ENCODE results near the gene BANK1.

The BANK1 gene

DNA sequence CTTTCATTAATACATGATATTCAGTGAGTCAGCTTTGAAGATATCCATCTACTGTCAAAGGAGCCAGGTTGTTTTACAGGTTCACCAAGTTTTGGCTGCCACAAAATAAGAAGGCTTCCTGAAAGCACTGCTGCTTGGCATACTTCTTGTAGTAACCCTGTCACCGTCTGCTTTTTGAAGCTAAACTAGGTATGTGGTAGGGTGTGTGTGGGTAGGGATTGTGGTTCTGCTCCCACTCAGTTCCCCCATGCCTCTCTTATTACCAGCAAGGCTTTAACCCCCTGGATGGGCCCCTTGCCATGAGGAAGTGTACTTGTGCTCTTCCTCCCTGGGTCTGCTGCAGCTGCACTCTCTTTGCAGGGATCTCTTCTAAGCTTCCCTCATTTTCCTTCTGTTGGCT, 191.2 kb downstream of the BANK1 start:
- Histone ChIP-seq H3K9ac (ENCODE audit: insufficient read length) (no peak overlapping the region), H3K27ac (no peak overlapping the region), H3K9me3 (ENCODE audit: low read depth, low read length) (no peaks in the 10 kb centered on the region), H3K36me3 (ENCODE audit: insufficient read depth, low read length) (no peaks in the 10 kb centered on the region), H3K4me3 (no peak overlapping the region)
- TF ChIP-seq FOXP2 (optimal IDR thresholded peaks at IDR 0.05; ENCODE audit: control extremely low read depth, extremely low read length, insufficient read depth) (no peak), POLR2AphosphoS5 (IDR thresholded peaks at IDR 0.05; ENCODE audit: borderline replicate concordance, low read depth, low read length) (no peak), EZH2 (IDR thresholded peaks at IDR 0.05) (no peak)
- no peak for DNase-seq (ENCODE audit: low read depth, low spot score)

- no peak overlapping the region for H3K4me3 ChIP-seq
- TF ChIP-seq FOXP2 (optimal IDR thresholded peaks at IDR 0.05; ENCODE audit: control extremely low read depth, extremely low read length, insufficient read depth): no peak
- no peak for TF ChIP-seq EZH2 (IDR thresholded peaks at IDR 0.05)
- no peak for TF ChIP-seq POLR2AphosphoS5 (IDR thresholded peaks at IDR 0.05; ENCODE audit: borderline replicate concordance, low read depth, low read length)
- H3K9me3 ChIP-seq (ENCODE audit: low read depth, low read length): no peaks in the 10 kb centered on the region
- no peak overlapping the region for H3K9ac ChIP-seq (ENCODE audit: insufficient read length)
- DNase-seq (ENCODE audit: low read depth, low spot score): no peak
- H3K27ac ChIP-seq: no peak overlapping the region
- H3K36me3 ChIP-seq (ENCODE audit: insufficient read depth, low read length): no peaks in the 10 kb centered on the region
Measured at GRCh38 chr4:101983835-101984234, 193.3 kb downstream of the BANK1 start.

- H3K36me3 ChIP-seq (ENCODE audit: insufficient read depth, low read length): no peaks in the 10 kb centered on the region
- no peaks in the 10 kb centered on the region for H3K9me3 ChIP-seq (ENCODE audit: low read depth, low read length)
- H3K9ac ChIP-seq (ENCODE audit: insufficient read length): no peak overlapping the region
- H3K27ac ChIP-seq: no peak overlapping the region
- no peak overlapping the region for H3K4me3 ChIP-seq
- DNase-seq (ENCODE audit: low read depth, low spot score): no peak
- TF ChIP-seq POLR2AphosphoS5 (IDR thresholded peaks at IDR 0.05; ENCODE audit: borderline replicate concordance, low read depth, low read length) (no peak), FOXP2 (optimal IDR thresholded peaks at IDR 0.05; ENCODE audit: control extremely low read depth, extremely low read length, insufficient read depth) (no peak), EZH2 (IDR thresholded peaks at IDR 0.05) (no peak)
Measured at GRCh38 chr4:101987623-101988243, 197.2 kb downstream of the BANK1 start.

DNA sequence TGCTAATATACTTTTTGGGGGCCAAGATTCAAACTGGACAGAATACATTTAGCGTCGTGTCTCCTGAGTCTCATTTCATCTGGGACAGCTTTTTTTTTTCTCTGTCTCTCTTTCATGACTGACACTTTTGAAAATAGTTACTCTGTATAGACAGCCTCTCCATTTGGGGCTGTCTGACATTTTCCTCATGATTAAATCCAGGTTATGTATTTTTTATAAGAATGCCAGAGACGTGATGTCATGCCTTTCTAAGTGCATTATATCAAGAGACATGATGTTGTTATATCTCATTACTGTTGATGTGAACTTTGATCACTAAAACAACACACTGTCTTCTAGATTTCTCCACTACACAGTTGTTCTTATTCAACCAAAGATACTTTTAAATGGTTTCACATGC, 199.0 kb downstream of the BANK1 start:
- TF ChIP-seq EZH2 (IDR thresholded peaks at IDR 0.05) (no peak), FOXP2 (optimal IDR thresholded peaks at IDR 0.05; ENCODE audit: control extremely low read depth, extremely low read length, insufficient read depth) (no peak), POLR2AphosphoS5 (IDR thresholded peaks at IDR 0.05; ENCODE audit: borderline replicate concordance, low read depth, low read length) (no peak)
- Histone ChIP-seq H3K9me3 (ENCODE audit: low read depth, low read length) (no peaks in the 10 kb centered on the region), H3K9ac (ENCODE audit: insufficient read length) (no peak overlapping the region), H3K4me3 (no peak overlapping the region), H3K36me3 (ENCODE audit: insufficient read depth, low read length) (no peaks in the 10 kb centered on the region), H3K27ac (no peak overlapping the region)
- DNase-seq (ENCODE audit: low read depth, low spot score): no peak

- peak overlapping the region; percentile 84; the same call in 1 of the 2 replicates for H3K27ac ChIP-seq
- TF ChIP-seq FOXP2 (optimal IDR thresholded peaks at IDR 0.05; ENCODE audit: control extremely low read depth, extremely low read length, insufficient read depth): no peak
- TF ChIP-seq POLR2AphosphoS5 (IDR thresholded peaks at IDR 0.05; ENCODE audit: borderline replicate concordance, low read depth, low read length): no peak
- TF ChIP-seq EZH2 (IDR thresholded peaks at IDR 0.05): no peak
- H3K9ac ChIP-seq (ENCODE audit: insufficient read length): no peak overlapping the region
- H3K4me3 ChIP-seq: no peak overlapping the region
- no peaks in the 10 kb centered on the region for H3K36me3 ChIP-seq (ENCODE audit: insufficient read depth, low read length)
- H3K9me3 ChIP-seq (ENCODE audit: low read depth, low read length): no peaks in the 10 kb centered on the region
- no peak for DNase-seq (ENCODE audit: low read depth, low spot score)
Measured at GRCh38 chr4:101992446-101992845, 201.9 kb downstream of the BANK1 start.

GRCh38 chr4:101993002-101993841, 202.7 kb downstream of the BANK1 start:
- Histone ChIP-seq H3K36me3 (ENCODE audit: insufficient read depth, low read length) (no peaks in the 10 kb centered on the region), H3K9me3 (ENCODE audit: low read depth, low read length) (no peaks in the 10 kb centered on the region), H3K27ac (peak overlapping the region; percentile 84), H3K9ac (ENCODE audit: insufficient read length) (peak overlapping the region; percentile 56), H3K4me3 (peak overlapping the region; percentile 48)
- no peak for DNase-seq (ENCODE audit: low read depth, low spot score)
- no peak for TF ChIP-seq EZH2 (IDR thresholded peaks at IDR 0.05)
- TF ChIP-seq FOXP2 (optimal IDR thresholded peaks at IDR 0.05; ENCODE audit: control extremely low read depth, extremely low read length, insufficient read depth): no peak
- TF ChIP-seq POLR2AphosphoS5 (IDR thresholded peaks at IDR 0.05; ENCODE audit: borderline replicate concordance, low read depth, low read length): no peak

GRCh38 chr4:101993842-101994775, 203.6 kb downstream of the BANK1 start:
- no peak for DNase-seq (ENCODE audit: low read depth, low spot score)
- peak overlapping the region; percentile 48 for H3K4me3 ChIP-seq
- H3K27ac ChIP-seq: peak overlapping the region; percentile 84
- no peak for TF ChIP-seq EZH2 (IDR thresholded peaks at IDR 0.05)
- TF ChIP-seq FOXP2 (optimal IDR thresholded peaks at IDR 0.05; ENCODE audit: control extremely low read depth, extremely low read length, insufficient read depth): no peak
- no peak for TF ChIP-seq POLR2AphosphoS5 (IDR thresholded peaks at IDR 0.05; ENCODE audit: borderline replicate concordance, low read depth, low read length)
- no peaks in the 10 kb centered on the region for H3K36me3 ChIP-seq (ENCODE audit: insufficient read depth, low read length)
- no peaks in the 10 kb centered on the region for H3K9me3 ChIP-seq (ENCODE audit: low read depth, low read length)
- peak overlapping the region; percentile 33 for H3K9ac ChIP-seq (ENCODE audit: insufficient read length)

Measured in SK-N-MC (cell line).